Loucy (cell line): ENCODE data around the gene RAB3D.

Source experiments
- H2AFZ ChIP-seq: fragments of 200-600 bp; sonication (generic); 2 replicates; pipeline ENCODE4 v1.6.0; 2016; ENCODE audit warnings: antibody characterized with exemption, mild to moderate bottlenecking, low read length, moderate library complexity
- H3F3A ChIP-seq: fragments of 200-600 bp; 2 replicates; pipeline ENCODE4 v1.6.0; 2016; ENCODE audit warnings: antibody characterized with exemption, low read depth, mild to moderate bottlenecking
- H3K27me3 ChIP-seq: fragments of 200-600 bp; sonication (generic); 2 replicates; pipeline ENCODE4 v1.6.1; 2014; ENCODE audit warnings: low read length, mild to moderate bottlenecking; ENCODE audit not compliant: insufficient read depth, poor library complexity, severe bottlenecking
- H3K36me3 ChIP-seq: fragments of 200-600 bp; sonication (generic); 2 replicates; pipeline ENCODE4 v1.6.1; 2016; ENCODE audit warnings: low read length; ENCODE audit not compliant: insufficient read depth
- H3K4me1 ChIP-seq: fragments of 200-600 bp; sonication (generic); 2 replicates; pipeline ENCODE4 v1.5.1; 2014; ENCODE audit warnings: low read length, mild to moderate bottlenecking; ENCODE audit not compliant: insufficient read depth, poor library complexity, severe bottlenecking
- H3K4me2 ChIP-seq: fragments of 200-600 bp; sonication (generic); 2 replicates; pipeline ENCODE4 v1.6.0; 2014; ENCODE audit warnings: antibody characterized with exemption, low read length, low read depth, mild to moderate bottlenecking; ENCODE audit not compliant: poor library complexity, severe bottlenecking
- H3K4me3 ChIP-seq: fragments of 200-600 bp; sonication (generic); 2 replicates; pipeline ENCODE4 v1.5.1; 2014; ENCODE audit warnings: low read length, mild to moderate bottlenecking, mixed read lengths; ENCODE audit not compliant: poor library complexity, severe bottlenecking
- H3K79me2 ChIP-seq: fragments of 200-600 bp; sonication (generic); 2 replicates; pipeline ENCODE4 v1.6.1; 2014; ENCODE audit warnings: low read length; ENCODE audit not compliant: insufficient read depth
- H3K9ac ChIP-seq: fragments of 200-600 bp; sonication (generic); 2 replicates; pipeline ENCODE4 v1.6.0; 2014; ENCODE audit warnings: mild to moderate bottlenecking, low read depth, low read length, moderate library complexity; ENCODE audit not compliant: poor library complexity, severe bottlenecking
- H3K9me2 ChIP-seq: fragments of 200-600 bp; sonication (generic); replicated peaks from 2 replicates; pipeline ENCODE4 v1.6.1; 2016; ENCODE audit warnings: low read depth, low read length, mixed read lengths
- H3K9me3 ChIP-seq: fragments of 200-600 bp; sonication (generic); 2 replicates; pipeline ENCODE4 v1.6.1; 2014; ENCODE audit warnings: mild to moderate bottlenecking, antibody characterized with exemption, low read length, low read depth; ENCODE audit not compliant: insufficient read depth
- H4K20me1 ChIP-seq: fragments of 200-600 bp; sonication (generic); 2 replicates; pipeline ENCODE4 v1.6.0; 2014; ENCODE audit warnings: antibody characterized with exemption, low read length, mild to moderate bottlenecking; ENCODE audit not compliant: insufficient read depth, poor library complexity, severe bottlenecking
- CTCF ChIP-seq: fragments of 200-600 bp; sonication (generic); conservative IDR thresholded peaks from 2 replicates; pipeline ENCODE4 v1.5.1; 2014; ENCODE audit warnings: mild to moderate bottlenecking, antibody characterized with exemption, low read length
- EZH2phosphoT487 ChIP-seq: fragments of 200-600 bp; IDR thresholded peaks from 2 replicates; pipeline ENCODE4 v1.6.1; 2018; ENCODE audit warnings: antibody characterized with exemption, mild to moderate bottlenecking, moderate library complexity, borderline replicate concordance

Gene RAB3D

GRCh38 chr19:11338569-11339253 is 746 bp downstream of the RAB3D start:
- TF ChIP-seq CTCF (no peak), EZH2phosphoT487 (no peak)
- Histone ChIP-seq H3K9me2 (no peaks in the 10 kb centered on the region), H3K4me2 (peak overlapping the region; percentile 83), H3K36me3 (no peaks in the 10 kb centered on the region), H3F3A (0 out of 2 replicates have a peak, but pooled peaks cover 3% of the 10 kb centered on the region), H2AFZ (peak overlapping the region; percentile 75; the same call in 1 of the 2 replicates), H3K79me2 (peaks cover 11% of the 10 kb centered on the region; the same call in 1 of the 2 replicates), H3K9me3 (no peaks in the 10 kb centered on the region), H3K27me3 (no peaks in the 10 kb centered on the region), H3K4me3 (peak overlapping the region; percentile 82), H3K4me1 (peaks cover 27% of the 10 kb centered on the region), H4K20me1 (no peaks in the 10 kb centered on the region), H3K9ac (peak overlapping the region; percentile 91)

- Histone ChIP-seq H3F3A (0 out of 2 replicates have a peak, but pooled peaks cover 3% of the 10 kb centered on the region), H3K9me3 (no peaks in the 10 kb centered on the region), H3K9ac (peak overlapping the region; percentile 91), H4K20me1 (no peaks in the 10 kb centered on the region), H3K27me3 (no peaks in the 10 kb centered on the region), H3K4me1 (peaks cover 27% of the 10 kb centered on the region), H3K36me3 (no peaks in the 10 kb centered on the region), H3K4me2 (peak overlapping the region; percentile 83), H3K79me2 (peaks cover 11% of the 10 kb centered on the region; the same call in 1 of the 2 replicates), H3K9me2 (no peaks in the 10 kb centered on the region), H2AFZ (no peak overlapping the region), H3K4me3 (peak overlapping the region; percentile 82)
- no peak for TF ChIP-seq CTCF
- no peak for TF ChIP-seq EZH2phosphoT487
These were observed 1.3 kb downstream of the RAB3D start for GRCh38 chr19:11338121-11338520.

- Histone ChIP-seq H3K9ac (peak overlapping the region; percentile 91), H3F3A (0 out of 2 replicates have a peak, but pooled peaks cover 3% of the 10 kb centered on the region), H3K4me1 (peaks cover 27% of the 10 kb centered on the region), H3K36me3 (no peaks in the 10 kb centered on the region), H3K79me2 (peaks cover 11% of the 10 kb centered on the region; the same call in 1 of the 2 replicates), H3K4me2 (peak overlapping the region; percentile 83), H3K9me2 (no peaks in the 10 kb centered on the region), H4K20me1 (no peaks in the 10 kb centered on the region), H3K4me3 (peak overlapping the region; percentile 45), H3K9me3 (no peaks in the 10 kb centered on the region), H3K27me3 (no peaks in the 10 kb centered on the region), H2AFZ (no peak overlapping the region)
- TF ChIP-seq CTCF (no peak), EZH2phosphoT487 (no peak)
These were observed 2.4 kb downstream of the RAB3D start for GRCh38 chr19:11337080-11337479.
